Central memory CD4-positive, alpha-beta T cell (primary cell): ENCODE results near the gene DLG1.

Source experiments
- DNase-seq: peaks from one replicate; pipeline ENCODE4 v3.0.0; 2022

Gene DLG1

DNA sequence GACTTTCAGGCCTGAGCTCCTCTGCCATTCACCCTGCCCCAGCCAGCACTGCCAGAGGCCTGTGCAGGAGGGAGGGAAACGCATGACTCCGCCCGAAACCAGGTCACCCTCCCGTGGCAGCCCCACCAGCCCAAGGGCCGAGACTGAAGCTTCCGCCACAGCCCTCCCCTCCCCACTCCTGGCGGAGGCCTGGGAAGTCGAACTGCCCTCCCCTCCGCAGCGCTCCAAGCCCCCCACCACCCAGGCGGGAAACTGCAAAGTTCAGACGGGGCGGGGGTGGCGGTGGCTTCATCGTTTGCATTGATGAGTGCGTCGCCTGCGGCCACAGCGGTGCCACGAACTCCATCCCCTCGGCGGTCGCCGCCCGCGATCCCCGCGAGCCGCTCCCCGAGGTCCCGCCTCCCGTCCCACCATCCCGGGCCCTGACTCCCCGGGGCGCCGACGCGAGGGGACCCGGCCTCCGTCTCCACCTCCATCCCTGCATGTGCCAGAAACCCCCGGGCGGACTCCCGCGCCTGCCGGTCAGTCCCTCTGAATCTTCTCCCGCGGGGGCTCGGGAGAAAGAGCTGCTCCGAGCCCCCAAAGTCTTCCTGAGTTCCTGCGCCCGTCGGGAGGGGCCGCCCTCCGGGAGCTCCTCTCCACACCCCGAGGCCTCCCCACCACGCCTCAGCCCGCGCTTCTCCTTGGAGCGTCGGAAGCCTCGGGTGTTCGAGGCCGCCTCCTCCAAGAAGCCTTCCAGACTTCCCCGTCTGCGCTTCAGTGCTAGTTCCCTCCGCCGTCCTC lies 269.5 kb downstream of the DLG1 start:
- no peak for DNase-seq

GRCh38 chr3:197027896-197028727 lies 270.3 kb downstream of the DLG1 start:
- no peak for DNase-seq

DNA sequence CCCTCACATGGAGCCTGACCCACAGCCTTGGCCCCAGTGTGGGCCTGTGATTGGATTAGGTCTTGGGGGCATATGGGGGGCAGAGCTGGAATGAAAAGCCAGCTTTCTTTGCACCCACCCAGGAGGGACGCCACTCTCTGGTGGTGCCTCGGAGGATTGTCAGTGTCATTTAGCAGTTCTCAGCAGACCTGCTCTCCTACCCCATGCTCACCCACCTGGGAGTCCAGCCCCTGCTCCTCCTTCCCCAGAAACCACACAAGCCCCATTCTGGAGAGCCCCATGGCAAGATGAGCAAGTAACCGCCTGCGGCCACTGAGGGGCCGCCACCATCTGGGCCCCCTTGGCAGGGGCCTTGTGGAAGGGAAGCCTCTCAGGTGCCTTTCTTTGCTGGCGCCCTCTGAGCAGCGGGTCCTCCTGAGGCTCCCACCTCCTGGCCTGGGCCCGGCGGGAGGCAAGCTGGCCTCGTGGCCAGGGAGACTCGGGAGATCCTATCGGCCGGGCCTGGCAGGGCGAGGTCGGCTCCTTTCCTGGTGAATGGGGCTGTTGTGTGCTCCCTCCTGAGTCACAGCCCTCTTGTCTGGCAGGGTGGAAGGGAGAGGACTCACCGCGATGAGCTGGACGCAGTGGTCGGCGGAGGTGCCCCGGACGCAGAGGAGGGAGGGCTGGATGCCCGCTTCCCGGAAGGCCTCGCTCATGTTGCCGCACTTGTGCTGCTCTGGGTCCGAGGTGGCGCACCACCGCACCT lies 271.1 kb downstream of the DLG1 start:
- DNase-seq, result no peak

DNA sequence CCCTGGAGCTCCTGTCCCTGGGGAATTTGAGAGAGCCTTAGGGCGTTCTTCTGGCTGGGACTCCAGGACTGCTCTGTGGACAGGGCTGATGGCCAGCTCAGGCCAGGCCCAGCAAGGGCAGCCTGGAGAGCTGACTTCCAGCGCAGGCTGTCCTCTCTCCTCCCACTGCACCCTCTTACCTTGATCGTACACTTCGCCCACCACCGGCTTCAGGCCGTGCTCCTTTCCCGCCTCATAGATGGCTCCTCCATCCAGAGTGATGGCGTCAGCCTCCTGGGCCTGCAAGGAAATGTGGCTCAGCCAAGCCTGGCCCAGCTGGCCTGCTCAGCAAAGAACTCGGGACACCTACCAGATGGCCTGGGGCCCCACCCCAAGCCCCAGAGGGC lies 271.9 kb downstream of the DLG1 start:
- no peak for DNase-seq

- DNase-seq, result no peak
Observed at GRCh38 chr3:197025736-197026480, 272.5 kb downstream of the DLG1 start.

DNA sequence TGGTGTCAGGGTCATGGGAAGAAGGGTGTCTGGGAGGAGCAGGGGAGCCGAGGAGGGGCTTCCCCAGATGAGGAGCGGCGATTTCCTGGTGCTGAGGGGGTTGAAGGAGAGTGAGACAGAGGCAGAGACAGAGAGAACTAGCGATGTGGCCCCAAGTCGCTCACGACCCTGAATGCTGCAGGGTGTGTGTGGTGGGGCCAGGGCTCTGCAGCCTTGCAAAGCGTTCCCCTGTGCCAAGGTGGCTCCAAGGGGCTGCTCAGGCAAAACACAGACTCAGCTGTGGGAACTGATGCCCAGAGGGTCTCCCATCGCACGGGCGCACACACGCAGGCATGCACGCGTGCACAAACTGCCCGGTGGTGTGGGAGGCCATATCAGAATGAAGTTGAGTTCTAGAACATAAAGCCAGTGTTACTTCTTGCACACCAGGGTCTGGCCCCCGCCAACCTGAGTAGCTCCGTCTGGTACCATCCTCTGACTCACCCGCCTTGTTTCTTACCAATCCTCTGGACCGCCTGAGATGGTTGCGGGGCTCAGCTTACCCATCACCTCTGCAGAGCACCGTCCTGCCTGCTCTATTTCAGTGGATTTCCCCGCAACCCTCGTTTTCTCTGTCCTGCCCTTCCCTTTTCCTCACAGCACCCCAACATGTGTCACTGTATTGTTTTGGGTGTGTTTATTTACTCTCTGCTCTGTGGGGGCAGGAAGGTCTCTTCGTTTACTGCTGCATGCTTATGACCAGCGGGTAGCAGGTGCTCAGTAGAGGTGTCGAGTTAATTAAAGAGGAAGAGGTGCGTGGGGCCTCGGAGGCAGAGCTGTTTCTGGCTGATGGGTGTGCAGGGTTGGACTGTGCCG lies 273.3 kb downstream of the DLG1 start:
- no peak for DNase-seq

DNA sequence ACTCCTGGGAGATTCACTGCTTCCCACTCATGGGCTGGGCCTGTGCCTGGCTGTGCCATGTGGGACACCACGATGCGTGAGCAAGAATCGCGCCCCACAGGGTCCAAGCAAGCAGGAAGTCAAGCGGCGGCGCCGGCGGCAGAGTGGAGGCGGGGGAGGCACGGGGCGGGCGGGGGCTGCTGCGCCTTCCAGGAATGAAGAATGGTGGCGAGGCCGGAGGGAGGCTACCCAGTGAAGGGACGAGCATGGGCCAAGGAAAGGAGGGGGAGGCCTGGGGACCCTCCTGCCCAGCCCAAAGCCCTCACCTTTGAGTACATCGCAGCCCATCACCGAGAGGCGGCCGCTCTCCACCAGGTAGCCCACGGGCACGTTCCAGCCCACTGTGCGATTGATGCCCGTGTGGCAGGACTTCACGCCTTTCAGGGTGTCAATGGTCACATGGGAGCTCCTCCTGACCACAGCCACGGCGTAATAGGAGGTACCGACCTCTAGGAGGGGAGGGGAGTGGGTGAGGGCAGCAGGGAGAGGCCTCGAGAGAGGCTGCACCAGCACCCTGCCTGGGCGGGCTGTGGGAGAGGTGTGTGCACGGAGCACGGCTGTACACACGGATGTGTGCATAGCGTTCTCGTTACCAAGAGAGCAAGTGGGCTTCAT lies 274.3 kb downstream of the DLG1 start:
- DNase-seq, result no peak

DNA sequence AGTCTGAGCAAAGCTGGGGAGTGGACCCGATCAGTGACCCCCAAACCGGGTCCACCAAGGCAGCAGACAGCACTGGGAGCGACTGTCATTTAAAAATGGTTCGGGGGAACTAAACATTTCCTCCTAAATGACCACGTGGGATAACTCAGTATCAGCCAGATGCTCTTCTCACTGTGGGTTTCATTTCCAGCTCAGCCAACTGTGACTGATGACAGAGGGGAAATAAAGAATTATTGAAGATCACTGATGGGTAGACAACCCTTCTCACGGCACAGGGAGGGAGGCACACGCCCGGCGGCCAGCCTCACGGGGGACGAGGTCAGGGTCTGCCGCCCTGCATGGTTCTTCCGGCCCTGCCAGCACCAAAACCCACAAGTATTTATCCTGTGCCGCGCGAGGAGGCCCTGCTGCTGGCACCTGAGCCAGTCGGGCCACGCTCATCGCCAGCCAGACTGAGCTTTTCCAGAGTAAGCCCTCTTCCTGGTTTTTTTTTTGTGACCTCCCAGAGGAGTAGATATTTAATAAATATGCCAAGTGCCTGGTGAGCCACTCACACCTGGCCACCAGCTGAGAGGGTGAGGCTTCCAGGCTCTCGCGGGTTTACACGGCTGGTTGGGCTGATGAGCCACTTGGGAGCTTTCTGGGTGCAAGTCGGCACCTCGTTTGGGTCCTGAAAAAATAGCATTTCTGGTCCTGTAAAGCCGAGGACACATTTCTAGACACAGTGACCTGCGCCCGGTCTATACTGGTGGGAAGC lies 275.0 kb downstream of the DLG1 start:
- no peak for DNase-seq

GRCh38 chr3:197022405-197023231 lies 275.8 kb downstream of the DLG1 start:
- no peak for DNase-seq

DNA sequence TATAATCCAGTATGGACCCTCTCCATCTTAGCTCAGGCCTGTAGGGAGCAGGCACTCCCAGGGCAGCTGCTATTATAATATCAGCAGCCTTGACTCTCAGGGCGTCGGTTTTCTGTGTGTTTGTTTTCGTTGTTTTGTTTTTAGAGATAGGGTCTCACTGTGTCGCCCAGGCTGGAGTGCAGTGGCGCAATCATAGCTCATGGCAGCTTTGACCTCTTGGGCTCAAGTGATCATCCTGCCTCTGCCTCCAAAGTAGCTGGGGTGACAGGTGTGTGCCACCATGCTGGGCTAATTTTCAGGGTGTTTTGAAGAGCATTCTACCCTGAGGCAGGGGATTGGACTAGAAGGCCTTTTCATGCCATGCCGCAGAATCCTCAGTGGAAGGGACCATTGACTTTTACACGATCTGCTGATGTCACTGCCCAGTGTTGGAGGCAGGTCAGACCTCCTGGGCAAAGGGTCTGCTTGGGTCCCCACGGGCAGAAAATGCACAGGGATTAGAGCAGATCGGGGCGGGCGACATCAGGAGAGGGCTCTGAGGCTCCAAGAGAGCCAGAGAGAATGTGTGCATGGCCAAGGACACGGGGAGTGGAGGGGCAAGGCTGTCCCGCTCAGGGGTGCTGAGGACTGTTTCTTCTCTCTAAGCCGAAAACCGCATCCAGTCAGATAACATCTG lies 276.5 kb downstream of the DLG1 start:
- no peak for DNase-seq

GRCh38 chr3:197021231-197021630 lies 277.2 kb downstream of the DLG1 start:
- no peak for DNase-seq

- no peak for DNase-seq
Observed at GRCh38 chr3:197019535-197019934, 278.9 kb downstream of the DLG1 start.

DNA sequence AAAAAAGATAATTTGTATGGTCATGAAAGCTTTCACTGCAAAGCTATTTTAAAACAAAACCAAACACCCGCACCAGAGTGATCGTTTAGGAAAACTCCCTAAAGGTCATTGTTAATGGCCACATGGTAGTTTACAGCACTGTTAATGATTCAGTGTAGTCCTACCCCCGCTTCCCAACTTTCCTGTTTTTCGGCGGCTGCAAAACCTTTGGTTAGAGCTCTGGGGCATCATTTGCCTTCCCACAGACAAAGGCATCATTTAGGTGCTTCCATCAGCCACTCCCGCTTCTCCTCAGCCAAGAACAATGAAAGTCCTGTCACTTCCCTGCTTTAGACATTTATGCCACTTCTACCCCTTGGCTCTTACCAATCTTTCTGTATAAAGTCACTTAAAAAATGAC lies 279.4 kb downstream of the DLG1 start:
- no peak for DNase-seq

GRCh38 chr3:197017003-197017402 lies 281.4 kb downstream of the DLG1 start:
- DNase-seq, result no peak

DNA sequence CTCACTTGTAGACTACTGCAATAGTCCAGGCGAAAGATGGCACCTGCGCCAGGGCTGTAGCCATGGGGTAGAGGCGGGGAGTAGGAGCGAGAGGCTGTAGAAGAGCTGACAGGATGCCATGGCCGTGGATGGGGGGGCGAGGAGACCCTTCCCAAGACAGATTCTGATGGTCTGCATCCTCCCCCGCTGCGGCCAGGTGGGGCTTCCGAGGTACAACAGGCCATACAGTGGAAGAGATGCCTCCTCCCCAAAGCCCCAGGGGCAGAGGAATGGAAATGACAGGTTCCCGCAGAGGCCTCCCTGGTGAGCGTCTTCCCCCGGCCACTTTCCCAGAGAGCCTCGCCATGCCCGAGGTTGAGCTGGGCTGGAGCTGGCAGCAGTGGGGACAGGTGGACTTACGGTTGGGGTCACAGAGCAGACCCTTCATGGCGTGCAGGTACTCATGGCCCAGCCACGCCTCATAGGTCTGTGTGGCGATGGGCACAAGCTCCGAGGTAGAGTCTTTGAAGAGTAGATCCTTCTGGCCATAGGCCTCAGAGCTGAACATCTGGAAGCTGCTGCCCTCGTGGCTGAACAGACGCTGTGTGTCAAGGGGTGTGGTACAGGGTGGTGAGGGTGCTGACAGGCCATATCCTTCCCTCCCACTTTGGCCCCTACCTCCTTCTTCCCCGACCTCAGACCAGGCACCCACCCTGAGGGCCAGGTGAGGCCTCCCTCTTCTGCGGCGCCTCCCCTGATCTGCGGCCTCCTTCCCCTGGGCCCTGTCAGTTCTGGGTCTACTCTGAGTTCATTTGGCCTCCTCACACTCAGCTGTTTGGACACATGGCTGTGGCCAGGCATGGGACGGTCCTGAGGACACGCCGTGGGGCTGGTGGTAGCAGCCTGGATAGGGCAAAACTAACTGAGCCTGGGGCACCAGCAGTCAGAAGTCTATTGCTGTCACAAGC lies 282.3 kb downstream of the DLG1 start:
- no peak for DNase-seq

- DNase-seq, result no peak
Observed at GRCh38 chr3:197014942-197015575, 283.4 kb downstream of the DLG1 start.

DNA sequence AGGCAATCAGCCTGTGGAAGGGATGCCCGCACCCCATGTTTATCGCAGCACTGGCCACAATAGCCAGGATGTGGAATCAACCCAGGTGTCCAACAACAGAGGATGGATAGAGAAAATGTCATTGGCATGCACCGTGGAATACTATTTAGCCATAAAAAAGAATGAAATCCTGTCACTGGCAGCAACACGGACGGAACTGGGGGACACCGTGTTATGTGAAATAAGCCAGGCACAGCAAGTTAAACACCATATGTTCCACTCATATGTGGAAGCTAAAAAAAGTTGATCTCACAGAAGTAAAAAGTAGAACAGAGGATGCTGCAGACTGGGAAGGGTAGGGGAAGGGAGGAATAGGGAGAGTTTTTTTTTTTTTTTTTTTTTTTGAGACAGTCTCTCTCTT lies 284.4 kb downstream of the DLG1 start:
- no peak for DNase-seq
